PFSK-1 (cell line): ENCODE measurements around the gene PROK1.

ENCODE experiments used
- FOXP2 ChIP-seq: optimal IDR thresholded peaks from 2 replicates; pipeline ENCODE3; 2011; ENCODE audit warnings: borderline replicate concordance, control low read depth, inconsistent platforms; ENCODE audit not compliant: insufficient read depth; ENCODE audit errors: extremely low read length, extremely low read depth
- POLR2AphosphoS5 ChIP-seq: IDR thresholded peaks from 2 replicates; pipeline ENCODE4 v1.6.1; 2012; ENCODE audit warnings: low read depth, mild to moderate bottlenecking, control low read depth, low read length, moderate library complexity
- SIN3A ChIP-seq: IDR thresholded peaks from 2 replicates; pipeline ENCODE4 v1.6.1; 2012; ENCODE audit warnings: mild to moderate bottlenecking, low read length, moderate library complexity, borderline replicate concordance; ENCODE audit not compliant: insufficient read depth
- TAF1 ChIP-seq: IDR thresholded peaks from 2 replicates; pipeline ENCODE4 v1.6.1; 2012; ENCODE audit warnings: low read length, control low read depth, borderline replicate concordance; ENCODE audit not compliant: insufficient read depth
- TF ChIP-seq, protein P1 (sequence below), 2 experiments: IDR thresholded peaks; 2 replicates each; pipeline versions ENCODE4 v1.6.1 to v1.8.0; 2011 to 2012; ENCODE audit warnings: low read depth in 2 of 2, low read length in 2 of 2, control low read depth in 1 of 2, inconsistent platforms in 1 of 2, mild to moderate bottlenecking in 1 of 2, moderate library complexity in 1 of 2; ENCODE audit not compliant: insufficient read depth in 1 of 2

PROK1 gene

DNA sequence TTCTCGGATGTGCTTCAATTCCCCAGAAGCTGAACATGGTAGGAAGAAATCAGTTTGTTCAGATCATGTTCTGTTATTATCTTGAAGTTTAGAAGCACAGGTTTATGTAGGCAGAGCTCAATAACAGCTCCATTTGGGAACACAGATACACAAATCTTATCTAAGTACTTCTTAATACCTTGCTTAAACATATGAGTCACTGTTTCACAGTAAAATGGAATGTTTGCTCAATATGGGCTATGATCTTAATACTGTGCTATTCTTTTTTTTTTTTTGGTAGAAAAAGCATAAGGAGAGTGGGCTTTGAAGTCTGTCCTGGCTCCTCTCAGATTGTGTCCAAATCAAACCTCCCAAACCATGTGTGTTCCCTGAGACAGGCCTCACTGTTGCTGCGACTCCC lies 13.4 kb downstream of the PROK1 start:
- TF ChIP-seq SIN3A: no peak
- no peak for TF ChIP-seq TAF1
- no peak for TF ChIP-seq FOXP2
- TF ChIP-seq, protein P1, sequence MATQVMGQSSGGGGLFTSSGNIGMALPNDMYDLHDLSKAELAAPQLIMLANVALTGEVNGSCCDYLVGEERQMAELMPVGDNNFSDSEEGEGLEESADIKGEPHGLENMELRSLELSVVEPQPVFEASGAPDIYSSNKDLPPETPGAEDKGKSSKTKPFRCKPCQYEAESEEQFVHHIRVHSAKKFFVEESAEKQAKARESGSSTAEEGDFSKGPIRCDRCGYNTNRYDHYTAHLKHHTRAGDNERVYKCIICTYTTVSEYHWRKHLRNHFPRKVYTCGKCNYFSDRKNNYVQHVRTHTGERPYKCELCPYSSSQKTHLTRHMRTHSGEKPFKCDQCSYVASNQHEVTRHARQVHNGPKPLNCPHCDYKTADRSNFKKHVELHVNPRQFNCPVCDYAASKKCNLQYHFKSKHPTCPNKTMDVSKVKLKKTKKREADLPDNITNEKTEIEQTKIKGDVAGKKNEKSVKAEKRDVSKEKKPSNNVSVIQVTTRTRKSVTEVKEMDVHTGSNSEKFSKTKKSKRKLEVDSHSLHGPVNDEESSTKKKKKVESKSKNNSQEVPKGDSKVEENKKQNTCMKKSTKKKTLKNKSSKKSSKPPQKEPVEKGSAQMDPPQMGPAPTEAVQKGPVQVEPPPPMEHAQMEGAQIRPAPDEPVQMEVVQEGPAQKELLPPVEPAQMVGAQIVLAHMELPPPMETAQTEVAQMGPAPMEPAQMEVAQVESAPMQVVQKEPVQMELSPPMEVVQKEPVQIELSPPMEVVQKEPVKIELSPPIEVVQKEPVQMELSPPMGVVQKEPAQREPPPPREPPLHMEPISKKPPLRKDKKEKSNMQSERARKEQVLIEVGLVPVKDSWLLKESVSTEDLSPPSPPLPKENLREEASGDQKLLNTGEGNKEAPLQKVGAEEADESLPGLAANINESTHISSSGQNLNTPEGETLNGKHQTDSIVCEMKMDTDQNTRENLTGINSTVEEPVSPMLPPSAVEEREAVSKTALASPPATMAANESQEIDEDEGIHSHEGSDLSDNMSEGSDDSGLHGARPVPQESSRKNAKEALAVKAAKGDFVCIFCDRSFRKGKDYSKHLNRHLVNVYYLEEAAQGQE (IDR thresholded peaks at IDR 0.05; ENCODE audit: insufficient read depth in 1 of 2, low read depth in 2 of 2, low read length in 2 of 2): no peak
- TF ChIP-seq POLR2AphosphoS5: no peak

DNA sequence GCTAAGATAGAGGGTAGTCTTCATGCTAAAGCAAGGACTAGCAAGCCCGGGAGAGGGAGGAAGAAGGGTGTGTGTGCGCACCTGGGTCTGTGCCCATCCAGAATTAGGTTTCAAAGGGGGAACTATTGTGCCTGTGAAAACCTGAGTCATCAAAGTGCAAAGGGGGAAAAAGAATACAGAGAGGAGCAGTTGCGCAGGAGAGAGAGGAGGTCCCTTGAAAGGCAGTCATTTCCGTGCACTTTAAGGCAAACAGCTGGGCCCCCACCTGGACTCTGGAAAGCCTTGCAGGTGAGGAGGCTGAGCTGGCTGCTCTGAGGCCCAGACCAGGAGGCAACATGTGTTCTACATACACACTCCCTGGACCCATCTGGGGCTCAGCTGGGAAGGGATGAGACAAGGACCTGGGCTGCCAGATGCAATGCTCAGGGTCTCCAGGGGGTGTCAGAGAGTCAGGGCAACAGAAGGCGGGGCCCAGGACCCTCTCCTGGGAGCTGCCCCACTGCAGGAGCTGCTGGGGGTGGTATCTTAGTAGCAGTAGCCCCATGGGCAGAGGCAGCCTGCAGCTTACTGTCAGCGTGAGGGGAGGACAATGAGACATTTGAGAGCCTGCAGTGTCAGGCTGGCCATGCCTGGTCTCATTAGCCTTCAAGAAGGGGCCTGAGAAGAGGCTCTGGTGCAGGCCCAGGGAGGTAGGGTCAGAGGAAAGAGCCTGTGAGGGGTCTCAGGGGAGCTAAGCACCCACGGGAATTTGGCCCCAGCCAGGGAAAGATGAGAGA lies 14.3 kb downstream of the PROK1 start:
- TF ChIP-seq, protein P1 (IDR thresholded peaks at IDR 0.05; ENCODE audit: insufficient read depth in 1 of 2, low read depth in 2 of 2, low read length in 2 of 2): no peak
- TF ChIP-seq TAF1 (no peak), POLR2AphosphoS5 (no peak), FOXP2 (no peak), SIN3A (no peak)

DNA sequence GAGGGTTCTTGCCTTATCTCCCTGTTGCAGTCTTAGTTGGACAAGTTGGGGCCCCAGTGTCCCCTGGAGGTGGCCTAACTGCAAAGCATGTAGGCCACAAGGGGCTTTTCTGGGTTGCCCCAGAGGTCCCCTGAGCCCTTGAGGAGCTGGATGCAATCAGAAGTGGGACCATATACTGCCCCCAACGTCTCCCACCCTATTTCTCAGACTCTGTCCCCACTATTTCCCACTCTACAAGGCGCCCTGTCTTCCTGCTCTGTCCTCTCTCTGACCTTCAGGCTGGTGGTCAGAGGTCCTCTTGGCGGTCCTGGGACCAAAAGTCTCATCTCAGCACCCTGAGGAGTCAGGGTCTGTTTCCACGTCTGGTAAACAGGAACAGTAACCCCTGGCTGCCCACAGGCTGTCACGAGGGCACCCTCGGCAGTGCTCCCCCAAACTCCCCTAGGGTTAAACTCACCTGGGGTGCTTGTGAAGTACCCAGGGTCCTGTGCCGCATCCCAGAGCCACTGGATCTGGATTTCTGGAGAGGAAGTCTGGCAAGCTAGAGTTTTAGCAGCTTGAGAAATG lies 14.9 kb downstream of the PROK1 start:
- TF ChIP-seq, protein P1 (IDR thresholded peaks at IDR 0.05; ENCODE audit: insufficient read depth in 1 of 2, low read depth in 2 of 2, low read length in 2 of 2): no peak
- TF ChIP-seq POLR2AphosphoS5 (no peak), SIN3A (no peak), TAF1 (no peak), FOXP2 (no peak)

DNA sequence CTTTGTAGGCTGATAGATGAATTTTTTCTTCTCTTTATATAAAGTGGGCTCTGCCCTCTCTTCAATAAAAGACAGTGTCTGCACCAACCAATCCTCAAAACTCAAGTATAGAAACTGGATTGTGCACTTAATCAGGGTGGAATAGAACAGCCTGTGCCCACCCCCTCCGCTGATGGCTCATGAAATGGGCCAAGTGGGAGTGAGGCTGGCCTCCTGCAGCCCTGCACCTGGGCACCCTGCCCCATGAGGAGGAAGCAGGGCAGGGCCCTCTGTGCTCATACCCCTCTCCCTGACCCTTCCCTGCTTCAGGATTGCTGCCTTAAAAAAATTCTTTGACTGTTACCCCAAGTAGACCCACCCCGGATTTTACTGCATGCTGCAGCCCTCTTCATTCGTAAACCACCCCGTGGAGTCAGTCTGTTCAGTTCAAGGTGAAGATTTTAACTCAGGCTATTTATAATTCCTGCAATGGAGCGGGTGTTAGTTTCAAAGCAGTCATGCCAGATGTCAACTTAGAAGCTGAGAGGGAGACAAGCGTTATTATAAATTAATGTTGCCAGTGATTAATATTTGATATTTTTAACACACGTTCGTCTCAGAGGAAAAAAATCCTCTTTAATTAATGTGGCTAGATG lies 15.8 kb downstream of the PROK1 start:
- TF ChIP-seq, protein P1 (IDR thresholded peaks at IDR 0.05; ENCODE audit: insufficient read depth in 1 of 2, low read depth in 2 of 2, low read length in 2 of 2): no peak
- TF ChIP-seq POLR2AphosphoS5 (no peak), TAF1 (no peak), SIN3A (no peak), FOXP2 (no peak)
